ENCODE data around the gene ANKRD24. TPM values are rescaled to one million over a fixed set of nuclear protein-coding genes. Genes with fewer than 3 reads are reported as not detected.
"Not testable (repeated sequence)": the region's sequence is repeated elsewhere in the genome, so short reads cannot be mapped to it uniquely, and the experiment has no call there.

The ANKRD24 gene
- total RNA-seq, 4 donors from 2014 or later: 0.88 to 1.2 (median 1.0) TPM

GRCh38 chr19:4215807-4216206 is 33.3 kb downstream of the ANKRD24 start:
- ATAC-seq (ENCODE audit: low FRiP score) (no peak), DNase-seq (ENCODE audit: low spot score) (no peak)
- TF ChIP-seq CTCF (IDR thresholded peaks at IDR 0.05): no peak

GRCh38 chr19:4216846-4217245 is 34.4 kb downstream of the ANKRD24 start:
- no peak for TF ChIP-seq CTCF (IDR thresholded peaks at IDR 0.05)
- ATAC-seq (ENCODE audit: low FRiP score): no peak

GRCh38 chr19:4217429-4218264 is 35.2 kb downstream of the ANKRD24 start:
- no peak for TF ChIP-seq CTCF (IDR thresholded peaks at IDR 0.05)
- DNase-seq (ENCODE audit: low spot score) (no peak), ATAC-seq (ENCODE audit: low FRiP score) (no peak)

More at GRCh38 chr19:4216846-4217245, 34.4 kb downstream of the ANKRD24 start:
- DNase-seq (ENCODE audit: low spot score): no peak

- not testable (repeated sequence) for DNase-seq (ENCODE audit: low spot score); ATAC-seq (ENCODE audit: low FRiP score)
Measured at GRCh38 chr19:4218523-4218922, 36.0 kb downstream of the ANKRD24 start.

GRCh38 chr19:4220188-4220587 is 37.7 kb downstream of the ANKRD24 start:
- ATAC-seq (ENCODE audit: low FRiP score): no peak
- no peak for TF ChIP-seq CTCF (IDR thresholded peaks at IDR 0.05)
- no peak for DNase-seq (ENCODE audit: low spot score)

GRCh38 chr19:4224470-4224869 is 42.0 kb downstream of the ANKRD24 start:
- ATAC-seq (ENCODE audit: low FRiP score) (no peak), DNase-seq (ENCODE audit: low spot score) (no peak)
- no peak for TF ChIP-seq CTCF (IDR thresholded peaks at IDR 0.05)

- no peak for TF ChIP-seq CTCF (IDR thresholded peaks at IDR 0.05)
- DNase-seq (ENCODE audit: low spot score): no peak
- no peak for ATAC-seq (ENCODE audit: low FRiP score)
Measured at GRCh38 chr19:4225885-4226284, 43.4 kb downstream of the ANKRD24 start.
